ENCODE results near the gene SERINC3. TPM values are rescaled to one million over a fixed set of nuclear protein-coding genes. Genes with fewer than 3 reads are reported as not detected.

SERINC3 gene
- total and polyA plus RNA-seq, 2 experiments from 2014 or later: 80.0 to 128 TPM

- H3K36me3 ChIP-seq (replicated peaks; ENCODE audit: insufficient read depth, low read depth): no peaks in the 10 kb centered on the region
- DNase-seq (ENCODE audit: low spot score): no peak
- no peak for TF ChIP-seq EZH2 (IDR thresholded peaks at IDR 0.05; ENCODE audit: borderline replicate concordance)
- TF ChIP-seq EZH2phosphoT487 (IDR thresholded peaks at IDR 0.05; ENCODE audit: low read depth, severe bottlenecking, unreplicated experiment): no peak
- WGBS (ENCODE audit: low lambda C conversion rate, missing lambda C conversion rate): 95% methylated on average over 2 of the region's 2 CpGs
- no peak overlapping the region for H3K4me3 ChIP-seq
- H3K4me1 ChIP-seq (ENCODE audit: insufficient read depth): peaks cover 6% of the 10 kb centered on the region
- H2AFZ ChIP-seq: no peak overlapping the region
- peaks cover 32% of the 10 kb centered on the region for H3K79me2 ChIP-seq
- no peaks in the 10 kb centered on the region for H3K9me3 ChIP-seq (ENCODE audit: low read depth)
- no peak overlapping the region for H3K27ac ChIP-seq
- no peaks in the 10 kb centered on the region for H3K27me3 ChIP-seq
- no peaks in the 10 kb centered on the region for H4K20me1 ChIP-seq (ENCODE audit: insufficient read depth, poor library complexity, severe bottlenecking)
- H3K9me2 ChIP-seq (replicated peaks; ENCODE audit: insufficient read depth): no peaks in the 10 kb centered on the region
- no peak overlapping the region for H3K4me2 ChIP-seq
Observed at GRCh38 chr20:44560229-44560628, 38.4 kb upstream of the SERINC3 start.

- TF ChIP-seq EZH2 (IDR thresholded peaks at IDR 0.05; ENCODE audit: borderline replicate concordance) (no peak), EZH2phosphoT487 (IDR thresholded peaks at IDR 0.05; ENCODE audit: low read depth, severe bottlenecking, unreplicated experiment) (no peak), CTCF (IDR thresholded peaks at IDR 0.05; ENCODE audit: poor library complexity) (no peak)
- Histone ChIP-seq H3K9me3 (ENCODE audit: low read depth) (no peaks in the 10 kb centered on the region), H3K27me3 (no peaks in the 10 kb centered on the region), H3K27ac (no peak overlapping the region), H3K9me2 (replicated peaks; ENCODE audit: insufficient read depth) (no peaks in the 10 kb centered on the region), H3K79me2 (peaks cover 32% of the 10 kb centered on the region), H3K36me3 (replicated peaks; ENCODE audit: insufficient read depth, low read depth) (no peaks in the 10 kb centered on the region), H2AFZ (no peak overlapping the region), H3K4me2 (no peak overlapping the region), H3K4me3 (no peak overlapping the region), H4K20me1 (ENCODE audit: insufficient read depth, poor library complexity, severe bottlenecking) (no peaks in the 10 kb centered on the region), H3K4me1 (ENCODE audit: insufficient read depth) (peaks cover 15% of the 10 kb centered on the region)
- no peak for DNase-seq (ENCODE audit: low spot score)
Observed at GRCh38 chr20:44559302-44559701, 37.4 kb upstream of the SERINC3 start.

DNA sequence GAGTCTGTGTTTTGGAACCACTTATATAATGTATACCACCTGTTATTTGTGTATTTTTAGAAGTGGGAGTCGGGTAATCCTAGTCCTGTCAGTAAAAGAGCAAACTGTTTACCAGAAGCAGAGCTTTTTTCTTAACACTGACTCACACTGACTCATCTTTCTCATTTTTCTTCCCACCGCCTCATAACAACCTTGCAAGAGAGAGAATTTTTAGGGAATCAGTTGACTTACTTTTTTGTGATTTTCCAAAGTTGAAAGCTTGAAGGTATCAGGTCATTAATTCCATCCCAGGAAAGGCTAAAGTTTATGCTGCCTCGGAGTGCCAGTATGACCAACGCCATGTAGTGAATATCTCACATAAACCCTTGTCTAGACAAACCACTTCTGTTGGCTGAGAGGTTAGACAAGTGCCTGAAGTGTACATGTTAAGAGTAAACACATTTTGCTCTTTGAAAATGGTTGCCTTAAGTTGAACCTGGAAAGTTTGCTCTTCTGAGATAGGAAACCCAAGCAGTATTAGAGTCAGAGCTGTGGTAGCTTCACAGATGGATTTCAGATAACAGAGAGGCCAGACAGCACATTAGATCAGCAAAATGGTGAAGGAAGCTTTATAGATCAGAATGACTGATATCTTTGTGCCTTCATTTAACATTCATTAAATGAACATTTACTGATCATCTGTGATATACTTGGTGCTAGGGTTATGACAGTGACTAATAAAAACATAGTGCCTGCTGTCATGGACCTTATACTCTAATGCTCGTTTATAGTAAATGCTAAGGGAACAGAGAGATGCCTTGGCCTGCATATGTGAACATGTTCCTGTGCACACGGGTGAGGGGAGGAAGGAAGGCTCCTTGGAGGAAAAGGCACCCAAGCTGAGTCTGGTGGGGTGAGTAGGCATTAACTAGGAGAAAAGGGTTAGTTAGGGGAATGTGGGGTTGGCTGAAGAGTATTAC, 31.4 kb upstream of the SERINC3 start:
- peak overlapping the region; percentile 81 for H3K27ac ChIP-seq
- no peaks in the 10 kb centered on the region for H4K20me1 ChIP-seq (ENCODE audit: insufficient read depth, poor library complexity, severe bottlenecking)
- TF ChIP-seq CTCF (IDR thresholded peaks at IDR 0.05; ENCODE audit: poor library complexity) (no peak), EZH2phosphoT487 (IDR thresholded peaks at IDR 0.05; ENCODE audit: low read depth, severe bottlenecking, unreplicated experiment) (no peak), EZH2 (IDR thresholded peaks at IDR 0.05; ENCODE audit: borderline replicate concordance) (no peak)
- H3K36me3 ChIP-seq (replicated peaks; ENCODE audit: insufficient read depth, low read depth): no peaks in the 10 kb centered on the region
- H3K4me3 ChIP-seq: no peak overlapping the region
- H3K79me2 ChIP-seq: peaks cover 27% of the 10 kb centered on the region
- H3K9me2 ChIP-seq (replicated peaks; ENCODE audit: insufficient read depth): no peaks in the 10 kb centered on the region
- 25% methylated on average over 6 of the region's 6 CpGs for WGBS (ENCODE audit: low lambda C conversion rate, missing lambda C conversion rate)
- no peaks in the 10 kb centered on the region for H3K27me3 ChIP-seq
- H3K4me1 ChIP-seq (ENCODE audit: insufficient read depth): peaks cover 47% of the 10 kb centered on the region
- peak overlapping the region; percentile 53 for H3K4me2 ChIP-seq
- H2AFZ ChIP-seq: peak overlapping the region; percentile 8
- H3K9me3 ChIP-seq (ENCODE audit: low read depth): no peaks in the 10 kb centered on the region
- peak; percentile 40 for DNase-seq (ENCODE audit: low spot score)

GRCh38 chr20:44552568-44552949, 30.7 kb upstream of the SERINC3 start:
- H3K9me3 ChIP-seq (ENCODE audit: low read depth): no peaks in the 10 kb centered on the region
- H3K27ac ChIP-seq: peak overlapping the region; percentile 81
- peaks cover 23% of the 10 kb centered on the region for H3K79me2 ChIP-seq
- H3K4me3 ChIP-seq: no peak overlapping the region
- no peak overlapping the region for H2AFZ ChIP-seq
- 49% methylated on average over 3 of the region's 3 CpGs for WGBS (ENCODE audit: low lambda C conversion rate, missing lambda C conversion rate)
- peaks cover 50% of the 10 kb centered on the region for H3K4me1 ChIP-seq (ENCODE audit: insufficient read depth)
- H4K20me1 ChIP-seq (ENCODE audit: insufficient read depth, poor library complexity, severe bottlenecking): no peaks in the 10 kb centered on the region
- no peaks in the 10 kb centered on the region for H3K27me3 ChIP-seq
- TF ChIP-seq EZH2 (IDR thresholded peaks at IDR 0.05; ENCODE audit: borderline replicate concordance) (no peak), CTCF (IDR thresholded peaks at IDR 0.05; ENCODE audit: poor library complexity) (no peak), EZH2phosphoT487 (IDR thresholded peaks at IDR 0.05; ENCODE audit: low read depth, severe bottlenecking, unreplicated experiment) (no peak)
- H3K9me2 ChIP-seq (replicated peaks; ENCODE audit: insufficient read depth): no peaks in the 10 kb centered on the region
- DNase-seq (ENCODE audit: low spot score): no peak
- no peaks in the 10 kb centered on the region for H3K36me3 ChIP-seq (replicated peaks; ENCODE audit: insufficient read depth, low read depth)
- H3K4me2 ChIP-seq: peak overlapping the region; percentile 53
